OCI-LY1 (cell line): ENCODE measurements around the gene NPHP3.

ENCODE experiments used
- H2AFZ ChIP-seq: fragments of 200-600 bp; sonication (generic), shearing (Covaris generic); 2 replicates; pipeline ENCODE4 v1.6.0; 2014; ENCODE audit warnings: antibody characterized with exemption, mild to moderate bottlenecking, low read length
- H3F3A ChIP-seq: fragments of 200-600 bp; sonication (generic), shearing (Covaris generic); 2 replicates; pipeline ENCODE4 v1.6.0; 2014; ENCODE audit warnings: mild to moderate bottlenecking, antibody characterized with exemption, low read length, moderate library complexity; ENCODE audit not compliant: insufficient read depth
- H3K27ac ChIP-seq: fragments of 200-600 bp; sonication (generic); 2 replicates; pipeline ENCODE4 v1.5.1; 2014; ENCODE audit warnings: low read length, mixed run types, mild to moderate bottlenecking, low read depth; ENCODE audit not compliant: poor library complexity, severe bottlenecking
- H3K27me3 ChIP-seq: fragments of 200-600 bp; sonication (generic); 2 replicates; pipeline ENCODE4 v1.6.0; 2014; ENCODE audit warnings: antibody characterized with exemption, mild to moderate bottlenecking, low read length, moderate library complexity; ENCODE audit not compliant: insufficient read depth
- H3K36me3 ChIP-seq: fragments of 200-600 bp; sonication (generic); 2 replicates; pipeline ENCODE4 v1.6.1; 2014; ENCODE audit warnings: mild to moderate bottlenecking, antibody characterized with exemption, low read length, moderate library complexity, mixed read lengths; ENCODE audit not compliant: insufficient read depth
- H3K4me1 ChIP-seq: fragments of 200-600 bp; sonication (generic); 2 replicates; pipeline ENCODE4 v1.5.1; 2014; ENCODE audit warnings: mild to moderate bottlenecking, low read length, moderate library complexity; ENCODE audit not compliant: insufficient read depth, severe bottlenecking
- H3K4me2 ChIP-seq: fragments of 200-600 bp; sonication (generic), shearing (Covaris generic); 2 replicates; pipeline ENCODE4 v1.6.1; 2014; ENCODE audit warnings: low read length
- H3K4me3 ChIP-seq: fragments of 200-600 bp; sonication (generic); 2 replicates; pipeline ENCODE4 v1.5.1; 2014; ENCODE audit warnings: low read length, low read depth, mild to moderate bottlenecking, mixed read lengths; ENCODE audit not compliant: poor library complexity, severe bottlenecking
- H3K79me2 ChIP-seq: fragments of 200-600 bp; shearing (Covaris generic); 2 replicates; pipeline ENCODE4 v1.6.1; 2016; ENCODE audit warnings: mixed run types, low read length, mixed read lengths; ENCODE audit not compliant: insufficient read depth
- H3K9ac ChIP-seq: fragments of 200-600 bp; sonication (generic), shearing (Covaris generic); 2 replicates; pipeline ENCODE4 v1.6.1; 2014; ENCODE audit warnings: mild to moderate bottlenecking, low read length, mixed read lengths
- H3K9me2 ChIP-seq: fragments of 200-600 bp; sonication (generic), shearing (Covaris generic); 2 replicates; pipeline ENCODE4 v1.6.1; 2014; ENCODE audit warnings: low read depth, mild to moderate bottlenecking, low read length, mixed read lengths
- H3K9me3 ChIP-seq: fragments of 200-600 bp; shearing (Covaris generic); 2 replicates; pipeline ENCODE4 v1.6.1; 2014; ENCODE audit warnings: low read length, mixed read lengths
- H4K20me1 ChIP-seq: fragments of 200-600 bp; sonication (generic), shearing (Covaris generic); 2 replicates; pipeline ENCODE4 v1.6.0; 2016; ENCODE audit warnings: mild to moderate bottlenecking, low read length; ENCODE audit not compliant: insufficient read depth
- EZH2 ChIP-seq: fragments of 200-600 bp; sonication (generic), shearing (Covaris generic); IDR thresholded peaks from 2 replicates; pipeline ENCODE4 v1.8.0; 2017; ENCODE audit warnings: borderline replicate concordance, mixed run types, mild to moderate bottlenecking, antibody characterized with exemption, low read length, moderate library complexity, mixed read lengths
- TF ChIP-seq, protein P1 (sequence below): fragments of 200-600 bp; sonication (generic), shearing (Covaris generic); IDR thresholded peaks from 2 replicates; pipeline ENCODE4 v1.5.1; 2017; ENCODE audit warnings: mild to moderate bottlenecking, antibody characterized with exemption, low read length, moderate library complexity, mixed read lengths

NPHP3 gene

DNA sequence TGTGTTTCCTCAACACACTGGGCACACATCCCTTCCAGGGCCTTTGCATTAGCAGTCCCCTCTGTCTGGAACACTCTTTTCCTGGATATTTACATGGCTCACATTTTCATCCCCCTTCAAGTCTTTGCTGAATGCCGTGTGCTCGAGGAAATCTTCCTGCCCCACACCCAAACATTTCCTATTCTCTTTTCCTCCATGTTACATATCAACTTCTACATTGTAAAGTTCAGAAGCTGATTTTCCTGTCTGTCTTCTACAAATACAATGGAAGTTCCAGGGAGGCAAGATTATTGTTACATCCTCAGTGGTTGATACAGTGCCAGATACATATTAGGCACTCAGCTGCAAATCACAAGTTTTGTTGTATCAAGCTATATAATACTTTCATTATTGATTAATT lies 66.7 kb downstream of the NPHP3 start:
- H3F3A ChIP-seq = no peaks in the 10 kb centered on the region
- H3K36me3 ChIP-seq = no peaks in the 10 kb centered on the region
- no peak overlapping the region for H3K4me3 ChIP-seq
- no peaks in the 10 kb centered on the region for H4K20me1 ChIP-seq
- peaks cover 15% of the 10 kb centered on the region for H3K4me1 ChIP-seq
- H3K9ac ChIP-seq = no peak overlapping the region
- H3K27me3 ChIP-seq = no peaks in the 10 kb centered on the region
- no peak overlapping the region for H3K4me2 ChIP-seq
- H3K79me2 ChIP-seq = no peaks in the 10 kb centered on the region; the same call in 1 of the 2 replicates
- H3K9me3 ChIP-seq = no peaks in the 10 kb centered on the region
- H3K9me2 ChIP-seq = no peaks in the 10 kb centered on the region
- TF ChIP-seq EZH2 = no peak
- TF ChIP-seq, protein P1, sequence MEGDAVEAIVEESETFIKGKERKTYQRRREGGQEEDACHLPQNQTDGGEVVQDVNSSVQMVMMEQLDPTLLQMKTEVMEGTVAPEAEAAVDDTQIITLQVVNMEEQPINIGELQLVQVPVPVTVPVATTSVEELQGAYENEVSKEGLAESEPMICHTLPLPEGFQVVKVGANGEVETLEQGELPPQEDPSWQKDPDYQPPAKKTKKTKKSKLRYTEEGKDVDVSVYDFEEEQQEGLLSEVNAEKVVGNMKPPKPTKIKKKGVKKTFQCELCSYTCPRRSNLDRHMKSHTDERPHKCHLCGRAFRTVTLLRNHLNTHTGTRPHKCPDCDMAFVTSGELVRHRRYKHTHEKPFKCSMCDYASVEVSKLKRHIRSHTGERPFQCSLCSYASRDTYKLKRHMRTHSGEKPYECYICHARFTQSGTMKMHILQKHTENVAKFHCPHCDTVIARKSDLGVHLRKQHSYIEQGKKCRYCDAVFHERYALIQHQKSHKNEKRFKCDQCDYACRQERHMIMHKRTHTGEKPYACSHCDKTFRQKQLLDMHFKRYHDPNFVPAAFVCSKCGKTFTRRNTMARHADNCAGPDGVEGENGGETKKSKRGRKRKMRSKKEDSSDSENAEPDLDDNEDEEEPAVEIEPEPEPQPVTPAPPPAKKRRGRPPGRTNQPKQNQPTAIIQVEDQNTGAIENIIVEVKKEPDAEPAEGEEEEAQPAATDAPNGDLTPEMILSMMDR = no peak
- H3K27ac ChIP-seq = no peak overlapping the region
- no peak overlapping the region for H2AFZ ChIP-seq

DNA sequence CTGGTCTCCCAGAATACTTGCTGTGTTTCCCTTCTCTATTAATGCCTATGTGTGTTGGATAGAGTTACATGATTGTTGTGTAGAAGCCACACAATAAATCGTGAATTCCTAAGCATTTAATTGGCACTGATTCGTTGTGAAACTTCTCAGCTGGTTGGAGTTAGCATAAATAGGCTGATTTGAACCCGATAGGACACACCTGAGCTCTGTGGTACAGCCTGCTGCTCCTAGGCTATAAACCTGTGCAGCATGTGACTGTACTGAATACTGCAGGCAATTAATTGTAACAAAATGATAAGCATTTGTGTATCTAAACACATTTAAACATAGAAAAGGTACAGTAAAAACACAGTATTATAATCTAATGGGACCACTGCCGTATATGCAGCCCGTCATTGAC lies 67.5 kb downstream of the NPHP3 start:
- no peak overlapping the region for H3K4me2 ChIP-seq
- H3K27ac ChIP-seq = no peak overlapping the region
- no peak overlapping the region for H3K9ac ChIP-seq
- no peaks in the 10 kb centered on the region for H3F3A ChIP-seq
- H3K9me2 ChIP-seq = no peaks in the 10 kb centered on the region
- H3K4me3 ChIP-seq = no peak overlapping the region
- no peaks in the 10 kb centered on the region; the same call in 1 of the 2 replicates for H3K79me2 ChIP-seq
- H3K9me3 ChIP-seq = no peaks in the 10 kb centered on the region
- no peaks in the 10 kb centered on the region for H4K20me1 ChIP-seq
- H3K36me3 ChIP-seq = no peaks in the 10 kb centered on the region
- no peak overlapping the region for H2AFZ ChIP-seq
- TF ChIP-seq, protein P1 = no peak
- no peak for TF ChIP-seq EZH2
- H3K4me1 ChIP-seq = peaks cover 15% of the 10 kb centered on the region
- H3K27me3 ChIP-seq = no peaks in the 10 kb centered on the region

DNA sequence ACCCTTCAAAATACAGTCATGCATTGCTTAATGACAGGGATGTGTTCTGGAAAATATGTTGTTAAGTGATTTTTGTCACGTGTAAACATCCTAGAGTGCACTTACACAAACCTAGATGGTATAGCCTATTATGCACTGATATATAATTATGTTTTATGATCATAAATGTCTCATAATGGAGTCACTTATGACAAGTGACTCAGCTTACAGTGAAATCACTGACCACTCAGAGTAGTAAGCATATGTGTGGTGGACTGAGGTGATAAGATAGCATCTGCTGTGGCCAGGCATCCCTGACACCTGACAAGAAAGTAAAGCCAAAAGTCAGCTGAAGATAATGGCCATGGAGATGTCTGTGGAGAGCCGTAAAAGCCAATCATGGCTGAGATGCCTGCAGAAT lies 68.0 kb downstream of the NPHP3 start:
- H2AFZ ChIP-seq = no peak overlapping the region
- H3F3A ChIP-seq = no peaks in the 10 kb centered on the region
- H3K9me2 ChIP-seq = no peaks in the 10 kb centered on the region
- H3K9ac ChIP-seq = no peak overlapping the region
- TF ChIP-seq, protein P1 = no peak
- no peak for TF ChIP-seq EZH2
- H3K4me1 ChIP-seq = peaks cover 14% of the 10 kb centered on the region
- no peak overlapping the region for H3K27ac ChIP-seq
- no peak overlapping the region for H3K4me2 ChIP-seq
- no peaks in the 10 kb centered on the region; the same call in 1 of the 2 replicates for H3K79me2 ChIP-seq
- no peaks in the 10 kb centered on the region for H3K36me3 ChIP-seq
- no peaks in the 10 kb centered on the region for H3K9me3 ChIP-seq
- no peak overlapping the region for H3K4me3 ChIP-seq
- H3K27me3 ChIP-seq = no peaks in the 10 kb centered on the region
- no peaks in the 10 kb centered on the region for H4K20me1 ChIP-seq
